ENCODE results near the gene NANP. TPM values are rescaled to one million over a fixed set of nuclear protein-coding genes. Genes with fewer than 3 reads are reported as not detected.
"Not testable (repeated sequence)": the region's sequence is repeated elsewhere in the genome, so short reads cannot be mapped to it uniquely, and the experiment has no call there.

The NANP gene
- total and polyA plus RNA-seq, 4 experiments from 2014 or later = 1.6 to 2.0 (median 1.7) TPM

- H3K9me3 ChIP-seq (ENCODE audit: control insufficient read depth in 1 of 2, low read length in 2 of 2); H3K27me3 Mint-ChIP-seq; H3K36me3 Mint-ChIP-seq; H3K27me3 ChIP-seq (ENCODE audit: insufficient read depth, low read length); H3K27ac Mint-ChIP-seq; POLR2A ChIA-PET (ENCODE audit: partially characterized antibody); H3K9me3 Mint-ChIP-seq; DNase-seq; H3K4me1 Mint-ChIP-seq; H3K36me3 ChIP-seq (ENCODE audit: insufficient read depth, low read length); H3K27ac ChIP-seq (ENCODE audit: low read depth, low read length); CTCF ChIA-PET (ENCODE audit: partially characterized antibody); H3K4me3 ChIP-seq (ENCODE audit: low read length in 2 of 2); intact Hi-C loops (cut with micrococcal nuclease); H3K4me1 ChIP-seq (ENCODE audit: insufficient read depth, low read length); H3K4me3 Mint-ChIP-seq: not testable (repeated sequence)
These were observed 33.0 kb downstream of the NANP start for GRCh38 chr20:25590778-25591177.

- H3K9me3 ChIP-seq (ENCODE audit: control insufficient read depth in 1 of 2, low read length in 2 of 2) = no peaks in the 10 kb centered on the region
- H3K4me1 Mint-ChIP-seq = peaks cover 3 to 9% (median 8%) of the 10 kb centered on the region in 4 donors
- CTCF ChIA-PET (ENCODE audit: partially characterized antibody) = no interaction called here
- POLR2A ChIA-PET (ENCODE audit: partially characterized antibody) = no interaction called here
- intact Hi-C loops (cut with micrococcal nuclease) = no loop called here
- no peaks in the 10 kb centered on the region for H3K36me3 Mint-ChIP-seq
- DNase-seq = no peak
- H3K36me3 ChIP-seq (ENCODE audit: insufficient read depth, low read length) = no peaks in the 10 kb centered on the region
- no peak overlapping the region for H3K27ac ChIP-seq (ENCODE audit: low read depth, low read length)
- no peaks in the 10 kb centered on the region for H3K27me3 ChIP-seq (ENCODE audit: insufficient read depth, low read length)
- H3K4me3 ChIP-seq (ENCODE audit: low read length in 2 of 2) = no peak overlapping the region
- no peaks in the 10 kb centered on the region for H3K9me3 Mint-ChIP-seq
- peaks cover 5% of the 10 kb centered on the region for H3K4me1 ChIP-seq (ENCODE audit: insufficient read depth, low read length)
- H3K27me3 Mint-ChIP-seq = peaks cover 0 to 3% of the 10 kb centered on the region in 2 donors
- H3K4me3 Mint-ChIP-seq = no peak overlapping the region
- H3K27ac Mint-ChIP-seq = no peak overlapping the region
These were observed 35.3 kb downstream of the NANP start for GRCh38 chr20:25588491-25588890.

GRCh38 chr20:25587536-25587935, 36.3 kb downstream of the NANP start:
- Mint-ChIP-seq H3K4me3 (peak overlapping the region in 1 of 8 donors; percentile 0), H3K27me3 (peaks cover 0 to 3% of the 10 kb centered on the region in 2 donors), H3K4me1 (peaks cover 3 to 11% (median 8%) of the 10 kb centered on the region in 4 donors), H3K9me3 (no peaks in the 10 kb centered on the region), H3K36me3 (no peaks in the 10 kb centered on the region), H3K27ac (peak overlapping the region in 1 of 7 donors; percentile 14)
- no peak for DNase-seq
- no peaks in the 10 kb centered on the region for H3K27me3 ChIP-seq (ENCODE audit: insufficient read depth, low read length)
- intact Hi-C loops (cut with micrococcal nuclease) = no loop called here
- H3K4me1 ChIP-seq (ENCODE audit: insufficient read depth, low read length) = peaks cover 5% of the 10 kb centered on the region
- H3K27ac ChIP-seq (ENCODE audit: low read depth, low read length) = no peak overlapping the region
- no peaks in the 10 kb centered on the region for H3K9me3 ChIP-seq (ENCODE audit: control insufficient read depth in 1 of 2, low read length in 2 of 2)
- ChIA-PET POLR2A (ENCODE audit: partially characterized antibody) (no interaction called here), CTCF (ENCODE audit: partially characterized antibody) (no interaction called here)
- H3K4me3 ChIP-seq (ENCODE audit: low read length in 2 of 2) = no peak overlapping the region
- H3K36me3 ChIP-seq (ENCODE audit: insufficient read depth, low read length) = no peaks in the 10 kb centered on the region

- no peaks in the 10 kb centered on the region for H3K9me3 ChIP-seq (ENCODE audit: control insufficient read depth in 1 of 2, low read length in 2 of 2)
- no peaks in the 10 kb centered on the region for H3K36me3 ChIP-seq (ENCODE audit: insufficient read depth, low read length)
- H3K27ac ChIP-seq (ENCODE audit: low read depth, low read length) = no peak overlapping the region
- peaks cover 5% of the 10 kb centered on the region for H3K4me1 ChIP-seq (ENCODE audit: insufficient read depth, low read length)
- peaks cover 3 to 11% (median 8%) of the 10 kb centered on the region in 4 donors for H3K4me1 Mint-ChIP-seq
- intact Hi-C loops (cut with micrococcal nuclease) = no loop called here
- no peak for DNase-seq
- H3K27me3 Mint-ChIP-seq = peaks cover 0 to 3% of the 10 kb centered on the region in 2 donors
- H3K27ac Mint-ChIP-seq = no peak overlapping the region
- no peaks in the 10 kb centered on the region for H3K9me3 Mint-ChIP-seq
- CTCF ChIA-PET (ENCODE audit: partially characterized antibody) = no interaction called here
- no peak overlapping the region for H3K4me3 ChIP-seq (ENCODE audit: low read length in 2 of 2)
- POLR2A ChIA-PET (ENCODE audit: partially characterized antibody) = no interaction called here
- no peaks in the 10 kb centered on the region for H3K36me3 Mint-ChIP-seq
- no peak overlapping the region for H3K4me3 Mint-ChIP-seq
- no peaks in the 10 kb centered on the region for H3K27me3 ChIP-seq (ENCODE audit: insufficient read depth, low read length)
These were observed 36.9 kb downstream of the NANP start for GRCh38 chr20:25586877-25587276.

- Histone ChIP-seq H3K9me3 (ENCODE audit: control insufficient read depth in 1 of 2, low read length in 2 of 2) (no peaks in the 10 kb centered on the region), H3K4me1 (ENCODE audit: insufficient read depth, low read length) (peaks cover 5% of the 10 kb centered on the region), H3K27me3 (ENCODE audit: insufficient read depth, low read length) (no peaks in the 10 kb centered on the region), H3K4me3 (ENCODE audit: low read length in 2 of 2) (peak within 1 kb of the TSS in 1 of 2 donors; percentile 47), H3K27ac (ENCODE audit: low read depth, low read length) (no peak within 1 kb of the TSS), H3K36me3 (ENCODE audit: insufficient read depth, low read length) (no peaks in the 10 kb centered on the region)
- DNase-seq = peak; percentile 26 to 50 (median 44)
- POLR2A ChIA-PET (ENCODE audit: partially characterized antibody) = no interaction called here
- Mint-ChIP-seq H3K4me3 (peak within 1 kb of the TSS; percentile 59 to 85 (median 72)), H3K36me3 (no peaks in the 10 kb centered on the region), H3K27ac (peak within 1 kb of the TSS in 5 of 7 donors; percentile 30 to 85 (median 51)), H3K27me3 (peaks cover 0 to 3% of the 10 kb centered on the region in 2 donors), H3K4me1 (peaks cover 3 to 11% (median 8%) of the 10 kb centered on the region in 4 donors), H3K9me3 (no peaks in the 10 kb centered on the region)
- intact Hi-C loops (cut with micrococcal nuclease) = loop anchor here (1.0 kb wide), 1 partner anchor 38 kb away; no protein-coding TSS in a partner anchor
- CTCF ChIA-PET (ENCODE audit: partially characterized antibody) = no interaction called here
These were observed 38.7 kb downstream of the NANP start, which contains the start of gene NINL for GRCh38 chr20:25584905-25585704. Gene NINL, minus strand, starts transcription at chr20:25585531. Its CDS starts 58,944 bp downstream, at chr20:25526587.

- H3K27me3 Mint-ChIP-seq; intact Hi-C loops (cut with micrococcal nuclease); H3K9me3 ChIP-seq (ENCODE audit: control insufficient read depth in 1 of 2, low read length in 2 of 2); H3K27me3 ChIP-seq (ENCODE audit: insufficient read depth, low read length); H3K4me3 ChIP-seq (ENCODE audit: low read length in 2 of 2); DNase-seq; CTCF ChIA-PET (ENCODE audit: partially characterized antibody); H3K9me3 Mint-ChIP-seq; H3K4me1 ChIP-seq (ENCODE audit: insufficient read depth, low read length); H3K36me3 ChIP-seq (ENCODE audit: insufficient read depth, low read length); H3K27ac ChIP-seq (ENCODE audit: low read depth, low read length); H3K27ac Mint-ChIP-seq; H3K36me3 Mint-ChIP-seq; POLR2A ChIA-PET (ENCODE audit: partially characterized antibody): not testable (repeated sequence)
- Mint-ChIP-seq H3K4me1 (peaks cover 3 to 11% (median 8%) of the 10 kb centered on the region in 4 donors), H3K4me3 (peak overlapping the region in 5 of 8 donors; percentile 42 to 73 (median 67))
These were observed 40.2 kb downstream of the NANP start for GRCh38 chr20:25583607-25584006.

GRCh38 chr20:25580711-25581110, 43.1 kb downstream of the NANP start:
- peaks cover 3 to 11% (median 8%) of the 10 kb centered on the region in 4 donors for H3K4me1 Mint-ChIP-seq
- Histone ChIP-seq H3K36me3 (ENCODE audit: insufficient read depth, low read length) (no peaks in the 10 kb centered on the region), H3K4me3 (ENCODE audit: low read length in 2 of 2) (no peak overlapping the region), H3K9me3 (ENCODE audit: control insufficient read depth in 1 of 2, low read length in 2 of 2) (no peaks in the 10 kb centered on the region), H3K27me3 (ENCODE audit: insufficient read depth, low read length) (no peaks in the 10 kb centered on the region), H3K27ac (ENCODE audit: low read depth, low read length) (no peak overlapping the region), H3K4me1 (ENCODE audit: insufficient read depth, low read length) (peaks cover 5% of the 10 kb centered on the region)
- no peak overlapping the region for H3K4me3 Mint-ChIP-seq
- intact Hi-C loops (cut with micrococcal nuclease) = no loop called here
- peaks cover 0 to 5% of the 10 kb centered on the region in 2 donors for H3K27me3 Mint-ChIP-seq
- no peak for DNase-seq
- ChIA-PET CTCF (ENCODE audit: partially characterized antibody) (no interaction called here), POLR2A (ENCODE audit: partially characterized antibody) (no interaction called here)
- H3K36me3 Mint-ChIP-seq = no peaks in the 10 kb centered on the region
- H3K9me3 Mint-ChIP-seq = no peaks in the 10 kb centered on the region
- no peak overlapping the region for H3K27ac Mint-ChIP-seq
